Fibroblast of mammary gland (primary cell): ENCODE data around the gene OTUD5.
"Not testable (repeated sequence)": the region's sequence is repeated elsewhere in the genome, so short reads cannot be mapped to it uniquely, and the experiment has no call there.

Source experiments
- DNase-seq: peaks from one replicate; pipeline ENCODE4 v3.0.0-alpha.2; 2010; ENCODE audit warnings: low read depth
- H3K4me3 ChIP-seq: 2 replicates; pipeline ENCODE4 v1.5.1; 2011; ENCODE audit warnings: low read depth, mild to moderate bottlenecking, low read length, moderate library complexity; ENCODE audit not compliant: control insufficient read depth
- TF ChIP-seq, protein P1 (sequence below): conservative IDR thresholded peaks from 2 replicates; pipeline ENCODE4 v1.5.1; 2011; ENCODE audit warnings: low read depth, low read length, inconsistent platforms; ENCODE audit not compliant: control insufficient read depth, insufficient read depth

OTUD5 gene

DNA sequence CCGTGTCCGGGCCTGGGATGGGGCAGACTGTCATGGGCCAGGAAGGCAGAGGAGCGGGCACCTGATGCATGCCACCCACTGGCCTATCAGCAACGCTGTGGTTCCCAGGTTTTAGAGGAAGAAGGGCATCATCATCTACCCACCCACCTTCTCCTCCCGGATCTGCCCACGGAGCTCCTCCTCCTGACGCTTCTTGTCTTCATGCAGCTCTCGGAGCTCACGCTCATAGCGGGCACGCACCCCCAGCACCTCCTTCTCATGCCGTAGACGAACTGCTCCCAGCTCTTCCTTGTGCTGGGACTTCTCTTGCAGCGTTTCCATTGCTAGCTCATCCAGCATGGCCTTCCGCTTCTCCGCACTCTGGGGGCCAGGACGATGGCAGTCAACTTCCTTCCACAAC lies 25.7 kb upstream of the OTUD5 start:
- TF ChIP-seq, protein P1, sequence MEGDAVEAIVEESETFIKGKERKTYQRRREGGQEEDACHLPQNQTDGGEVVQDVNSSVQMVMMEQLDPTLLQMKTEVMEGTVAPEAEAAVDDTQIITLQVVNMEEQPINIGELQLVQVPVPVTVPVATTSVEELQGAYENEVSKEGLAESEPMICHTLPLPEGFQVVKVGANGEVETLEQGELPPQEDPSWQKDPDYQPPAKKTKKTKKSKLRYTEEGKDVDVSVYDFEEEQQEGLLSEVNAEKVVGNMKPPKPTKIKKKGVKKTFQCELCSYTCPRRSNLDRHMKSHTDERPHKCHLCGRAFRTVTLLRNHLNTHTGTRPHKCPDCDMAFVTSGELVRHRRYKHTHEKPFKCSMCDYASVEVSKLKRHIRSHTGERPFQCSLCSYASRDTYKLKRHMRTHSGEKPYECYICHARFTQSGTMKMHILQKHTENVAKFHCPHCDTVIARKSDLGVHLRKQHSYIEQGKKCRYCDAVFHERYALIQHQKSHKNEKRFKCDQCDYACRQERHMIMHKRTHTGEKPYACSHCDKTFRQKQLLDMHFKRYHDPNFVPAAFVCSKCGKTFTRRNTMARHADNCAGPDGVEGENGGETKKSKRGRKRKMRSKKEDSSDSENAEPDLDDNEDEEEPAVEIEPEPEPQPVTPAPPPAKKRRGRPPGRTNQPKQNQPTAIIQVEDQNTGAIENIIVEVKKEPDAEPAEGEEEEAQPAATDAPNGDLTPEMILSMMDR = no peak
- H3K4me3 ChIP-seq = no peak overlapping the region
- no peak for DNase-seq

DNA sequence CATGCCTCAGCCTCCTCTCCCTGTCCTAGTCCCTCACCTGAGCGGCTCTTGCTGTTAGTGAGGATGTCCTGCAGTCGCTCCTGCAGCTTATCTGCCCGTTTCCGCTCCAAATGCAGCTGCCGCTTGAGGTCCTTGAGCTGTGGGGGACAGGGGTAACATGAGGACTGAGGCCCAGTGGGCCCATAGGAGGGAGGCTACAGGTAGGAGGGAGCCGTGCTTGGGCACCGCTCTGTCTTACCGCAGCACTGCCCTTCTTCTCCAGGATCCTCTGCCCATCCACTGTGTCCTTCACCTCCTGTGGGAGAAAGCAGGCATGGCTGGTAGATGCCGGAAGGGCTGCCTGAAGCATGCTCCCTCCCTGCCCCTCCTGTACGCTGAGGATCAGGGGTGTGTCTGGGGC lies 23.8 kb upstream of the OTUD5 start:
- no peak for DNase-seq
- TF ChIP-seq, protein P1 = no peak
- no peak overlapping the region for H3K4me3 ChIP-seq

DNA sequence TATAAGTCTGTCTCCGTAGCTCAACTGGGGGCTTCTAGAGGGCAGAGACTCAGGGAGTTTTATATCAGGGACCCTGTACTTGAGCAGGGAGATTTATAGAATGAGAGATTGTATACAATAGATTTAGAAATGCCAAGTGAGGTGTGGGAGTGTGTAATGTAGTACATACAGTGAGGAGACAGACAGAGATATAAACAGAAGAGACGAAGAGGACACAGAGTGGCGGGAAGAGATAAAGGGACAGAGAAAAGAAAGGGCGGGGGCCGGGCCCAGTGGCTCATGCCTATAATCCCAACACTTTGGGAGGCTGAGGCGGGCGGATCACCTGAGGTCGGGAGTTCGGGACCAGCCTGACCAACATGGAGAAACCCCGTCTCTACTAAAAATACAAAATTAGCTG lies 22.9 kb upstream of the OTUD5 start:
- not testable (repeated sequence) for H3K4me3 ChIP-seq, DNase-seq

DNA sequence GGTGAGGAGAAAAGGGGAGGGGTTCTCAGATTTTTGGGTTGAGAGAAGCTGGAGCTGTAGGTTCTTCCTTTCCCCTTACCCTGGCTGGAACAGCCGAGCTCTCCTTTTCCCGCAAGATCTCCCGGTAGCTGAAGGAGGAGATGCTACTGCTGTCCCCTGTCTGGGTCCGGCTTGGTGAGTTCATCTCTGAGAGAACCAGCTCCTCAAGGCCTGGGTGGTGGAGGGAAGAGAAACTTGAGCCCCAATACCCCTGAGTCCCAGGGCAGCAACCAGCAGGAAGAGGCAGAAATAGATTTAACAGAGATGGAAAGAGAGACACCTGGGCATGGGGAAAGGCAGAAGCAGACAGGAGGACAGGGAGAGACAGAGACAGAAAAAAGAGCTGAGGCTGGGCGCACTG lies 20.8 kb upstream of the OTUD5 start:
- TF ChIP-seq, protein P1 = no peak

DNA sequence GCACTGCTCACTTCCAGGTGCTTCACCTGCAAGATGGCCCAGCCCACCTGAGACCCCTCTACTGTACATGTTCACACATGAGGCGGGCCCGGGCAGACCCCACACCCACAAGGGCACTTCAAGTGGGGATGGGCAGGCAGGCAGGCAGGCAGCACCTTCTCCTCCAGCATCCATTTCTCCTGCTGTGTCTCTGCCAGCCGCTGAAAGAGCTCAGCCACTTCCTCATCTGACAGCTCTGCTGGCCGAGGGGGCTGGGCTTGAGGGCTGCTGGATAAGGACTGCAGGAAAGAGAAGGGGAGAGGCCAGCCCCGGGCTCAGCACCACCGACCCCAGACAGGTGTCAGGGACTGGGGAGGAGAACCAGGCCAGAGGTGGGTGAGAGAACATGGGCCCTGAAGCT lies 18.7 kb upstream of the OTUD5 start:
- no peak overlapping the region for H3K4me3 ChIP-seq
- DNase-seq = no peak
- TF ChIP-seq, protein P1 = no peak

More for the DNA sequence above, 20.8 kb upstream of the OTUD5 start:
- H3K4me3 ChIP-seq = no peak overlapping the region
- no peak for DNase-seq

DNA sequence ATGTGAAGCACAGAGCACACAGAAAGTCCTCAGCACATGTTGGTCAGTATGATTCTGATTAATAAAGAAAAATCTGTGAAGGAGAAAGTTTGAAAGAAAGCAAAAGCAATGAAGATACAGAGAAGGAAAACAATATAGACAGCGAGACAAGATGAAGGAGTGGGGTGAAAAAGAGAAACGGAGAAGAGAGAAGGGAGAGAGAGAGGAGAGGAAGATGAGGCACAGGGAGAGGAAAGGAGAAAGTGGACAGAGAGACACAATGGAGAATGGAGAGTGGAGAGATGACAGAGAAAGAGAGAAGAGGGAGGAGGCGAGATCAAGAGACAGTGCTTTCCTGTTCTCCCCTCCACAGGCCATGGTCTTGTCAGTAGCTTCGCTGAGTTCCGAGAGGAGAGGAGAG lies 18.1 kb upstream of the OTUD5 start:
- DNase-seq = no peak
- TF ChIP-seq, protein P1 = no peak
- no peak overlapping the region for H3K4me3 ChIP-seq

DNA sequence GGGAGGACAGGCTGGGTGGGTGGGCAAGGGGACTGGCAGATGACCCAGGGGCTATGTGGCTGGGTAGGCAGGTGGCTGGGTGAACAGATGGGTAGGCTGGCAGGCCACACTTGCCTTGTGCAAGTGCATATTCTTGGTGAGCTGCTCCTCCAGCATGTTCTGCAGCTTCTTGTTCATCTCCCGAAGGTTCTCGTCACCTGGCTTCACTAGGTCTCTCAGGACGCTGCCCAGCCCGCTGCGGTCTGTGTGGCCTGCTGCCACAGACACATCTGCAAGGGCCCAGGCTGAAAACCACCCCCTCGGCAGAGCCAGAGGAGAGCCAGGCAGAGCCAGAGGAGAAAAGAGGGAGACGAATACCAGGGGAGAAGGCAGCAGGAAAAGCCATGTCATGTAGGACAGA lies 17.6 kb upstream of the OTUD5 start:
- no peak overlapping the region for H3K4me3 ChIP-seq
- TF ChIP-seq, protein P1 = no peak
- no peak for DNase-seq
